ENCODE measurements around the gene IFI27L1. TPM values are rescaled to one million over a fixed set of nuclear protein-coding genes. Genes with fewer than 3 reads are reported as not detected.

Gene IFI27L1
- total and polyA plus RNA-seq, 2 experiments from 2014 or later: 9.7 to 28.6 TPM

- TF ChIP-seq EZH2phosphoT487 (IDR thresholded peaks at IDR 0.05; ENCODE audit: unreplicated experiment): no peak
Measured at GRCh38 chr14:94077823-94078222, 3.3 kb upstream of the IFI27L1 start (continued).

GRCh38 chr14:94079891-94080620 is 1.1 kb upstream of the IFI27L1 start:
- ATAC-seq: no peak
- Mint-ChIP-seq H3K27me3 (ENCODE audit: insufficient read depth, low read depth, poor library complexity) (peaks cover 2% of the 10 kb centered on the region), H3K36me3 (ENCODE audit: low read depth) (peaks cover 43% of the 10 kb centered on the region), H3K9me3 (peaks cover 7% of the 10 kb centered on the region), H3K4me1 (peaks cover 24% of the 10 kb centered on the region), H3K27ac (peak overlapping the region; percentile 91), H3K4me3 (peak overlapping the region; percentile 98)
- H4K20me1 ChIP-seq (replicated peaks; ENCODE audit: insufficient read depth): peaks cover 41% of the 10 kb centered on the region
- TF ChIP-seq ZNF331 (CRISPR knock-in tag; IDR thresholded peaks at IDR 0.05; ENCODE audit: low read depth) (no peak), EZH2 (IDR thresholded peaks at IDR 0.05; ENCODE audit: low read depth, unreplicated experiment) (no peak), EZH2phosphoT487 (IDR thresholded peaks at IDR 0.05; ENCODE audit: unreplicated experiment) (no peak), ETS1 (IDR thresholded peaks at IDR 0.05) (no peak)
- peak overlapping the region; percentile 87 for H3K4me2 ChIP-seq
- peak overlapping the region; percentile 99 for H3K4me3 ChIP-seq
- no peak for DNase-seq (ENCODE audit: low spot score)
- H3K27ac ChIP-seq (ENCODE audit: low read depth): no peak overlapping the region
- peaks cover 16% of the 10 kb centered on the region for H3K4me1 ChIP-seq (ENCODE audit: insufficient read depth)
- H2AFZ ChIP-seq: peak overlapping the region; percentile 90
- H3K27me3 ChIP-seq (ENCODE audit: insufficient read depth): no peaks in the 10 kb centered on the region
- no peaks in the 10 kb centered on the region for H3K9me2 ChIP-seq (ENCODE audit: insufficient read depth)
- peaks cover 67% of the 10 kb centered on the region for H3K79me2 ChIP-seq (replicated peaks; ENCODE audit: insufficient read depth)
- H3F3A ChIP-seq (replicated peaks; ENCODE audit: low read depth): no peaks in the 10 kb centered on the region
- peaks cover 18% of the 10 kb centered on the region; the same call in 1 of the 2 replicates for H3K36me3 ChIP-seq (ENCODE audit: insufficient read depth)

GRCh38 chr14:94081386-94081820 is 293 bp downstream of the IFI27L1 start:
- Histone ChIP-seq H3F3A (replicated peaks; ENCODE audit: low read depth) (no peaks in the 10 kb centered on the region), H3K27ac (ENCODE audit: low read depth) (no peak overlapping the region), H3K4me2 (peak overlapping the region; percentile 87), H3K4me3 (peak overlapping the region; percentile 99), H3K27me3 (ENCODE audit: insufficient read depth) (no peaks in the 10 kb centered on the region), H4K20me1 (replicated peaks; ENCODE audit: insufficient read depth) (peaks cover 31% of the 10 kb centered on the region), H3K9me2 (ENCODE audit: insufficient read depth) (no peaks in the 10 kb centered on the region), H2AFZ (peak overlapping the region; percentile 87), H3K36me3 (ENCODE audit: insufficient read depth) (peaks cover 5% of the 10 kb centered on the region; the same call in 1 of the 2 replicates), H3K4me1 (ENCODE audit: insufficient read depth) (peaks cover 16% of the 10 kb centered on the region), H3K79me2 (replicated peaks; ENCODE audit: insufficient read depth) (peaks cover 53% of the 10 kb centered on the region)
- Mint-ChIP-seq H3K9me3 (no peaks in the 10 kb centered on the region; the same call in 2 of the 3 replicates), H3K36me3 (ENCODE audit: low read depth) (peaks cover 30% of the 10 kb centered on the region), H3K27ac (peak overlapping the region; percentile 92; the same call in 1 of the 2 replicates), H3K4me3 (peak overlapping the region; percentile 98), H3K27me3 (ENCODE audit: insufficient read depth, low read depth, poor library complexity) (peaks cover 2% of the 10 kb centered on the region), H3K4me1 (peaks cover 24% of the 10 kb centered on the region)
- ATAC-seq (peak; percentile 47), DNase-seq (ENCODE audit: low spot score) (no peak)
- no peak for TF ChIP-seq ZNF462 (CRISPR knock-in tag; IDR thresholded peaks at IDR 0.05)
- no peak for TF ChIP-seq ZNF331 (CRISPR knock-in tag; IDR thresholded peaks at IDR 0.05; ENCODE audit: low read depth)
- no peak for TF ChIP-seq REST (IDR thresholded peaks at IDR 0.05; ENCODE audit: unreplicated experiment)
- no peak for TF ChIP-seq POLR2AphosphoS5 (IDR thresholded peaks at IDR 0.05; ENCODE audit: low read depth)
- TF ChIP-seq ZNF114 (CRISPR knock-in tag; IDR thresholded peaks at IDR 0.05): no peak

Measured in GM23338 (cell line).